Endothelial cell (in vitro differentiated cells): ENCODE measurements around the gene MSRB1. TPM values are rescaled to one million over a fixed set of nuclear protein-coding genes. Genes with fewer than 3 reads are reported as not detected.
A peak's percentile ranks its signal among the peaks of the same experiment; 100 is the strongest.

Experiments
- DNase-seq: peaks from one replicate; pipeline ENCODE4 v3.0.0; 2021; ENCODE audit warnings: low spot score
- H3K27ac Mint-ChIP-seq: one replicate; pipeline ENCODE4 v1.8.0; 2021; ENCODE audit warnings: mixed read lengths, inconsistent platforms; ENCODE audit not compliant: unreplicated experiment
- H3K27me3 Mint-ChIP-seq: one replicate; pipeline ENCODE4 v1.8.0; 2021; ENCODE audit warnings: mild to moderate bottlenecking, moderate library complexity, mixed read lengths, inconsistent platforms; ENCODE audit not compliant: unreplicated experiment
- H3K36me3 Mint-ChIP-seq: one replicate; pipeline ENCODE4 v1.8.0; 2021; ENCODE audit warnings: mild to moderate bottlenecking, low read depth, mixed read lengths, inconsistent platforms; ENCODE audit not compliant: unreplicated experiment
- H3K4me1 Mint-ChIP-seq: one replicate; pipeline ENCODE4 v1.8.0; 2021; ENCODE audit warnings: mild to moderate bottlenecking, mixed read lengths, inconsistent platforms; ENCODE audit not compliant: unreplicated experiment
- H3K4me3 Mint-ChIP-seq: one replicate; pipeline ENCODE4 v1.8.0; 2021; ENCODE audit warnings: mild to moderate bottlenecking, mixed read lengths, inconsistent platforms; ENCODE audit not compliant: unreplicated experiment
- H3K9me3 Mint-ChIP-seq: one replicate; pipeline ENCODE4 v1.8.0; 2021; ENCODE audit warnings: mixed read lengths, inconsistent platforms; ENCODE audit not compliant: unreplicated experiment
- total RNA-seq: library from RNA; stranded (reverse); fragmentation: NEBNext Ultra II Directional; extraction: Animal tissue kit (Norgen Biotek cat#: 25700); gene quantifications from one replicate; pipeline ENCODE4 v1.2.1, GENCODE V29; 2021; ENCODE audit not compliant: unreplicated experiment
- TF ChIP-seq, protein P1 (sequence below): fragments of 200-600 bp; sonication (generic); IDR thresholded peaks from one replicate; pipeline ENCODE4 v1.5.0; 2021; ENCODE audit warnings: antibody characterized with exemption; ENCODE audit not compliant: unreplicated experiment

MSRB1 gene
- total RNA-seq, 1 donor from 2014 or later: 18.1 TPM

DNA sequence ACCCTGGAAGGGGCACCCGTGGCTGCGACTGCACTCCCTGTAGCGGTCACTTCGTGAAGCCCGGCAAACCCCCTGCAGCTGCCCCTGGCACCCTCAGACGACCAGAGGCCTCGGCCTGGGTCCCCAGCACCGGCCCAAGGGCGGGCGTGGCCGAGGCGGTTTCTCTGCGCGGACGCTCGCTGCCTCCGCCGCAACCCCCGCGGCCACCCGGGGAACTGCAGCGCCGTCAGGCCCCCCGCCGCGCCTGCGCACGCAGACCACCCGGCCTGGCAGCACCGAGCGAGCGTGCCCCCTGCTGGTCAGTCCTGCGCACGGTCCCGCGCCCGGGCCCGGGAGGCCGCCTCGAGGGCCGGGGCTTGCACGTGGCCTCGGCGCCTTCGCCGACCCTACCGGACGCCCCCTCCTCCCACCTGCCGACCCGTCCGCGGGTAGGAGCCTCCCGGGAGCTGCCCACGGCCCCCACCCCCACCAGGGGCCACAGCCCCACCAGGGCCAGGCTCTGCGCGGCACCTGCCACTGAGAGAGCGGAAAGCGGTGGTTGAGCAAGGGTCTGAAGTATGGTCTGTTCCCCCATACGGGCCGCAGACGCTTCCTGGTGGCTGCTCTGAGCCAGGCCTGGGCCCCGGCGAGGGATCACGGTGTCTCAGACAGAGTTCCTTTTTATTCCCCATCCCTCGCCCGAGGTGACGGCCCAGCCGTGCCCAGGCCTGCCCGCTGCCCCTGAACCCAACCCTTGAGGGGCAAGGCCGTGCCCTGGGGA is 13.2 kb downstream of the MSRB1 start:
- TF ChIP-seq, protein P1, sequence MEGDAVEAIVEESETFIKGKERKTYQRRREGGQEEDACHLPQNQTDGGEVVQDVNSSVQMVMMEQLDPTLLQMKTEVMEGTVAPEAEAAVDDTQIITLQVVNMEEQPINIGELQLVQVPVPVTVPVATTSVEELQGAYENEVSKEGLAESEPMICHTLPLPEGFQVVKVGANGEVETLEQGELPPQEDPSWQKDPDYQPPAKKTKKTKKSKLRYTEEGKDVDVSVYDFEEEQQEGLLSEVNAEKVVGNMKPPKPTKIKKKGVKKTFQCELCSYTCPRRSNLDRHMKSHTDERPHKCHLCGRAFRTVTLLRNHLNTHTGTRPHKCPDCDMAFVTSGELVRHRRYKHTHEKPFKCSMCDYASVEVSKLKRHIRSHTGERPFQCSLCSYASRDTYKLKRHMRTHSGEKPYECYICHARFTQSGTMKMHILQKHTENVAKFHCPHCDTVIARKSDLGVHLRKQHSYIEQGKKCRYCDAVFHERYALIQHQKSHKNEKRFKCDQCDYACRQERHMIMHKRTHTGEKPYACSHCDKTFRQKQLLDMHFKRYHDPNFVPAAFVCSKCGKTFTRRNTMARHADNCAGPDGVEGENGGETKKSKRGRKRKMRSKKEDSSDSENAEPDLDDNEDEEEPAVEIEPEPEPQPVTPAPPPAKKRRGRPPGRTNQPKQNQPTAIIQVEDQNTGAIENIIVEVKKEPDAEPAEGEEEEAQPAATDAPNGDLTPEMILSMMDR: peak; percentile 99
- Mint-ChIP-seq H3K27me3 (peaks cover 8% of the 10 kb centered on the region), H3K36me3 (no peaks in the 10 kb centered on the region), H3K27ac (no peak overlapping the region), H3K4me1 (no peaks in the 10 kb centered on the region), H3K4me3 (no peak overlapping the region), H3K9me3 (no peaks in the 10 kb centered on the region)
- peak; percentile 99 for DNase-seq

DNA sequence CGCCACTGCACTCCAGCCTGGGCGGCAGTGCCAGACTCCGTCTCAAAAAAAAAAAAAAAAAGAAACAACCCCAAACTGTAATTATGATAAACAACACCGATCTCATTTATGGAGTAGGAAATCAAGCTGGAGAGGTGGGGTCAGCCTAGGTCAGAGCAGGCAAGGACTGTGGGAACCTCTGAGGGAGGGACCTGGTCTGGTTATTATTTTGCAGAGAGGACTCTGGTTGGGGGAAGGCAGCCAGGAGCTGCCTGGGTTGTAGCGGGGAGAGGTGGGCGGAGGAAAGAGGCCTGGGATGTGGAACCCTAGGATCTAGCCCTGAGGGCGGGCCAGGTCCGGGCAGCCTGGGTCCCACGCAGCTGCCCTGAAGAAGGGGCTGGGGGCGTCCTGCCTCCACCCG is 13.9 kb downstream of the MSRB1 start:
- no peak for DNase-seq
- Mint-ChIP-seq H3K4me1 (no peaks in the 10 kb centered on the region), H3K36me3 (no peaks in the 10 kb centered on the region), H3K27ac (no peak overlapping the region), H3K4me3 (peak overlapping the region; percentile 85), H3K9me3 (no peaks in the 10 kb centered on the region), H3K27me3 (peaks cover 8% of the 10 kb centered on the region)
- TF ChIP-seq, protein P1: no peak

GRCh38 chr16:1926271-1926670 is 16.7 kb downstream of the MSRB1 start:
- no peaks in the 10 kb centered on the region for H3K9me3 Mint-ChIP-seq
- H3K4me3 Mint-ChIP-seq: no peak overlapping the region
- DNase-seq: no peak
- peaks cover under 1% of the 10 kb centered on the region for H3K4me1 Mint-ChIP-seq
- H3K27ac Mint-ChIP-seq: no peak overlapping the region
- H3K27me3 Mint-ChIP-seq: peaks cover 13% of the 10 kb centered on the region
- H3K36me3 Mint-ChIP-seq: peaks cover 2% of the 10 kb centered on the region
- TF ChIP-seq, protein P1: no peak

GRCh38 chr16:1924095-1924494 is 18.9 kb downstream of the MSRB1 start:
- TF ChIP-seq, protein P1: no peak
- peaks cover 23% of the 10 kb centered on the region for H3K27me3 Mint-ChIP-seq
- H3K4me3 Mint-ChIP-seq: no peak overlapping the region

GRCh38 chr16:1923299-1924034 is 19.5 kb downstream of the MSRB1 start:
- TF ChIP-seq, protein P1: peak; percentile 24
- no peak overlapping the region for H3K27ac Mint-ChIP-seq
- DNase-seq: no peak
- H3K36me3 Mint-ChIP-seq: peaks cover 5% of the 10 kb centered on the region
- peaks cover 25% of the 10 kb centered on the region for H3K27me3 Mint-ChIP-seq
- no peaks in the 10 kb centered on the region for H3K9me3 Mint-ChIP-seq
- no peak overlapping the region for H3K4me3 Mint-ChIP-seq
- H3K4me1 Mint-ChIP-seq: peaks cover 7% of the 10 kb centered on the region

More at GRCh38 chr16:1924095-1924494, 18.9 kb downstream of the MSRB1 start:
- Mint-ChIP-seq H3K9me3 (no peaks in the 10 kb centered on the region), H3K36me3 (peaks cover 5% of the 10 kb centered on the region), H3K4me1 (peaks cover 7% of the 10 kb centered on the region), H3K27ac (no peak overlapping the region)
- DNase-seq: no peak
